OCI-M1 (cell line): ENCODE data around the gene HSD3B7.
"Not testable (repeated sequence)": the region's sequence is repeated elsewhere in the genome, so short reads cannot be mapped to it uniquely, and the experiment has no call there.

ENCODE experiments used
- DNase-seq: peaks from one replicate; lab custom pipeline; 2025; lab: John Stamatoyannopoulos, UW

HSD3B7 gene

DNA sequence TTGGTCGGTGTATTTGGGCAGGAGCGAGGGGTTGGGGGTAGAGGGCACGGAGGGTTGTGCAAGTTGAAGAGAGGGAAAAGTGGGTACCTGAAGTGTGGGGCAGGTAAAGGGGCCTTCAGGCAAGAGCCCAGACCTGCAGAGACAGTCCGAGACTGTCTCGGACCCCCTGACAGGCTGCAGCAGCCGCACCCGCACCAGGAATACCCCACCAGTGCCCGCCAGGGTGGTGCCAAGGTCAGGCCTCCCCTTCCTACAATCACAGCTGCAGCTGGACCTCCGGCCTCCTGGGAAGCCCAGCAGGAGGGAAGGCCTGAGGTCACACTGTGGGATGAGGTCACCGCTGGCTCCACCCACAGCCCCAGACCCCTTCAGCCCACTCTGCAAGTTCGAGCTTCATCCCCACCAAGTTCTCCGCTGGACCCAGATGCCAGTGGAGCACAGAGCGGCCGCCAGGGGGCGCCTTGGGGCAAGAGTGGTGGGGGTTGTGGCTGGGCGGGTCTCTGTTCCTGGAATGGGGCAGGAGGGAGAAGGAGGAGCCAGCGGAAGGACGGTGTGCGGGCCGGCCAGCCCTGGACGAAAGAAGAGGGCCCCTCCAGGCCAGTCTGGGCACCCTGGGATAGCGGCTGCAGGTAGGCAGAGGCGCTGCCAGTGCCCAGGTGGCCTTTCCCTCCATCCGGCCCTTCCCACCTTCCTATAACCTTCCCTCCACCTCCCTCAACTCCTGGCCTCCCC, at the start of gene HSD3B7:
Gene HSD3B7 (plus strand): TSS at position 539 of the 732 bp plus-strand sequence. CDS start 452 bp downstream, outside the sequence.
- DNase-seq = peak; percentile 93

DNA sequence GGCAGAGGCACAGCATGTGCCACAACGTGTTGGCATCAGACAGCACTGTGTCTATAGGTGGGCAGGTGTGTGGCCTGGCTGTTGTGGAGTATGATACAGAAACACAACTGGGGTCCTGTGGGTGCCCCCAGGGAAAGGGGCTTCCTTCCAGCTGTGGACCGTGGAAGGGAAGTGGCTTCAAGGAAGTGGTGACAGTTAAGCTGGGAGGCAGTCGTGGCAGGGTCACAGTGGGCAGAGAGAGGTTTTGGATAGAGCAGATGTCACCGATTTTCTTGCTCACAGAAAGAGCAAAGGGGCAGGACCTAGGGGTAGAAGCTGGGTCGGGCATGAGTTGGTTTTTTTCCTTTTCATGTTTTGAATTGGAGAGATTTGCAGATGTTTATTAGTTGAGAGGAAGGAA, 47.3 kb upstream of the HSD3B7 start:
- DNase-seq = no peak

DNA sequence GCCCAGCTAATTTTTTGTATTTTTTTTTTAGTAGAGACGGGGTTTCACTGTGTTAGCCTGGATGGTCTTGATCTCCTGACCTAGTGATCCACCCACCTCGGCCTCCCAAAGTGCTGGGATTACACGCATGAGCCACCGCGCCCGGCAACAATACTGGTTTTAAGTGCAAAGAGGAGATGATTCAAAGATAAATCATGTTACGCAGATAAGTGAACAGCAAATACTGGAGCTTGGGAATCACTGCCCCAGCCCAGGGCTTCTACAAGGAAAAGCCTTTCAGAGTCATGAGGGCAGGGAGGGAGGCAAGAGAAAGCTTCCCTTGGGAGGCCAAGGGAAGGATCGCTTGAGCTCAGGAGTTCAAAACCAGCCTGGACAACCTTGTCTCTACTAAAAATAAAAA, 45.4 kb upstream of the HSD3B7 start:
- DNase-seq = not testable (repeated sequence)

DNA sequence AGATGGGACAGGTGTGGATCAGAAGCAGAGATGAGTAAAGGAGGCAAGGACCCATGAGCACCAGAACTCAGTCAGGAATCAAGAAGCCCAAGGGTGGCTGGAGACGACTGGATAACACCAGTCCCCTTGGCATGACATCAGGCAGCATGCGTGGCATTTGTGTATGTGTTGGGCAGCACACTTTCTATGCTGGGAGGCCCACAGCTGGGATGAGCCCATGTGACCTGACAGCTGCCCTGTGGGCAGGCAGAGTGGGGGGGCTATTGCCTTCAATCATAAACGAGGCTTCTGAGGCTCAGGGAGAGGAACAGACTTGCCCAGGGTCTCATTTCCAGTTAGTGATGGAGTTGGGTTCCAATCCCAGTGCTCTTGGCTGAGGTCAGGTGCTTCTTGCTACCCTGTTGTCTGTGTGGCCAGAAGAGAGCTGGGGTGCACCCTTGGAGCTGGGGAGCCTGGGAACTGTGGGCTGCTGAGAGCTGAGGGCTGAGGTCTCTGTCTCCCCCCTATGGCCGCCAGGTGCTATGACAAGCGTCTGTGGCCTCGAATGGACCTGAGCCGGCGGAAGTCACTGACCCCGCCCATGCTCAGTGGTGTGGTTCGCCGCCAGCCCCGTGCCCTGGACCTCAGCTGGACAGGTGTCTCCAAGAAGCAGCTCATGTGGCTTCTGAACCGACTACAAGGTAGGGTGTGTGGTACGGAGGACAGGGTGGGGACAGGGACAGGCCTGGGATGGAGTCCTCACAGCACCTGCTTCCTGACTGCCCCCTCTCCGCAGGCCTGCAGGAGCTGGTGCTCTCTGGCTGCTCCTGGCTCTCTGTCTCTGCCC, 43.2 kb upstream of the HSD3B7 start:
- peak; percentile 86 for DNase-seq

DNA sequence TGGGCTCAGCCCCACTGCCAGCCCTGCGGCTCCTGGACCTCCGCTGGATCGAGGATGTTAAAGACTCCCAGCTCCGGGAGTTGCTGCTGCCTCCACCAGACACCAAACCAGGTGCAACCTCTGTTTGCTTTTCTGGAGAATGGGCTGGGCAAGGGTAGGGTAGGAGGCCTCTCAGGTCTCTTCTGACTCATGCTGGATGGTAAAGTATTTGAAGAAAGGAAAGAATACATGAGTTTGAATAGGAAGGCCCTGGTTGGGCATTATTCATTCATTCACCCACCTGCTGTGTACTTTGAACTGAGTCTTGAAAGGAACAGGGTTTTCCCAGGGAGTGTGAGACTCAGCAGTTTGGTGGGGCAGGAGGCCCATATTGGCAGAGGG, 42.6 kb upstream of the HSD3B7 start:
- DNase-seq = no peak

DNA sequence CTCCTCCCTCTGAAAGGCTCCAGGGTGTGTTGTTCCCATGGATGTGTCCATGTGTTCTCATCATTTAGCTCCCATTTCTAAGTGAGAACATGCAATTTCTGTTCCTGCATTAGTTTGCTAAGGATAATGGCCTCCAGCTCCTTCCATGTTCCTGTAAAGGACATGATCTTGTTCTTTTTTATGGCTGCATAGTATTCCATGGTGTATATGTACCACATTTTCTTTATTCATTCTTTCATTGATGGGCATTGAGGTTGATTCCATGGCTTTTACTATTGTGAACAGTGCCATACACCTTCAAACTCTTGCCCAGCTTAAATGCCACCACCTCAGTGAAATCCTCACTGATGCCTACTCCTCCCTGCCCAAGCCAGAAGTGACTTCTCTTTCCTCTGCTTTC, 40.7 kb upstream of the HSD3B7 start:
- DNase-seq = no peak

DNA sequence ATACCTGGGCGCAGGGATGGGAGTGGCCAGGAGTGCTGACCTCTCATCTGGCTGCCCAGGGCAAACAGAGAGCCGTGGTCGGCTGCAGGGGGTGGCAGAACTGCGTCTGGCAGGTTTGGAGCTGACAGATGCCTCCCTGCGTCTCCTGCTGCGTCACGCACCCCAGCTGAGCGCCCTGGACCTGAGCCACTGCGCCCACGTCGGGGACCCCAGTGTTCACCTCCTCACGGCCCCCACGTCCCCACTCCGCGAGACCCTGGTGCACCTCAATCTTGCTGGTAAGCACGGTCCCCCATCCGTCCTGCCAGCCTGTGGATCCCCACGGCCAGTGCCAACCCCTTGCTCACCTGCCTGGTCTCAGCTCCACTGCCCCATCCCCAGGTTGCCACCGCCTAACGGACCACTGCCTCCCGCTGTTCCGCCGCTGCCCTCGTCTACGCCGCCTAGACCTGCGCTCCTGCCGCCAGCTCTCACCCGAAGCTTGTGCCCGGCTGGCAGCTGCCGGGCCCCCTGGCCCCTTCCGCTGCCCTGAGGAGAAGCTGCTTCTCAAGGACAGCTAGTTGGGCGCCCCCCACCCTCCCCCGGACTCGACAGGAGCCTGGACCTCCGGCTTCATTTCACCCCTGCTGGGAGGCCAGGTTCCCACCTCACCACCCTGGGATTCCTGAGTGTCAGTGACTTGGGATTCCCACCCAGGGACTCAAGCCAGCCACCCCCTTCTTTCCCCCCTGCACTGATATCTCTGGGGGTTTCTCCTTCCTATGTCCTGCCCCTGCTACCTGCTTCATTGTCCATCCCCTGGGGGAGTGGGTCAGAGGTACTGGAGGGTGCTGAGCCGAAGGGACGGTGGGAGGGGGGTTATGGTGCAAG, 38.1 kb upstream of the HSD3B7 start:
- DNase-seq = no peak

DNA sequence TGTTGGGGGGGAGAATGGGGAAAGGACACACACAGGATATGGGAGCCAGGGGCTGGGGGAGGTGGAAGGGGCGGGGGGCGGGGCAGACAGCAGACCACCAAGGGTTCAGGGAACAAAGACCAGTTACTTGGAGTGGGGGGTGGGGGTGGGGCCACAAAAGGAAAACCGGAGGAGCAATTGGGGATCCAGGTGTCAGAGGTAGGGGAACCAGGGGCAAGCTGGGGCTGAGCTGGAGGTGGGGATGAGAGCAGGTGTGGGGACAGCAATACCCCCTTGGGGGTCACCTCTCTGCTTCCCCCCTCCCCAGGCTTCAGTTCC, 37.5 kb upstream of the HSD3B7 start:
- no peak for DNase-seq

DNA sequence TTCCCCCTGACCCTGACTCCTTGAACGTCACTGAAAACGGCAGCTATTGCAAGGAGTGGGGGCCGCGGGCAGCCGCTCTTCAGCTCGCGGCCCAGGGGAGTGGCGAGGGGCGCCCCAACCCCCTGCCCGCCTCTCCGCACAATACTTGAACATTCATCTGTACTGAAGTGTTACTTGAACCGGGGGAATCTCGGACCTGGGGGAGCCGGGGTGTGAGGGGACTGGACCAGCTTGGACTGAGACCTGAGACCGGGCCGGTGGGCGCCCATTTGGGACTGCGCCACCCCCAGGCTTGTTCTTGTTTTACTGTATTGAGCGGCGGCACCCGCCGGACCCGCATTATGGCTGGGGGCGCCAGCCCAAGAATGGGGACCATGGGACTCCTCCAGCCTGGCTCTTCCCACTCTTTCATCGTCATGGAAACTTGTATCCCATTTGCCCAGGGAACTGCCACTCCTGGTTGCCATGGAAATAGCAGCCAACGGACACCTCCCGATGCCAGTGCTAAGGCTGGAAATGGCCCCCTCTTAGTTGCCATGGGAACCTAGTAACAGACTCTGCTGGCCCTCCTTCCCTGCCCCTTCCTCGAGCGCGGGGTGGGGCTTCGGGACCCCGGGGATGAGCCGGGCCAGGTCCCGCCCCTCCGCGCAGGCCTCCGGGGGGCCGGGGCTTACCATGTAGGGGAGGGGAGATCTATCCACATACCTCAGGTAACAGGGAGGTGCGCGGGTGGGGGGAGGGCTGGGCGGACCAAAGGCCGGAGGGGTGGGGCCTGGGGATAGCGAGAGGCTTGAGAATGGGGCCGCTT, 36.9 kb upstream of the HSD3B7 start:
- peak; percentile 50 for DNase-seq

DNA sequence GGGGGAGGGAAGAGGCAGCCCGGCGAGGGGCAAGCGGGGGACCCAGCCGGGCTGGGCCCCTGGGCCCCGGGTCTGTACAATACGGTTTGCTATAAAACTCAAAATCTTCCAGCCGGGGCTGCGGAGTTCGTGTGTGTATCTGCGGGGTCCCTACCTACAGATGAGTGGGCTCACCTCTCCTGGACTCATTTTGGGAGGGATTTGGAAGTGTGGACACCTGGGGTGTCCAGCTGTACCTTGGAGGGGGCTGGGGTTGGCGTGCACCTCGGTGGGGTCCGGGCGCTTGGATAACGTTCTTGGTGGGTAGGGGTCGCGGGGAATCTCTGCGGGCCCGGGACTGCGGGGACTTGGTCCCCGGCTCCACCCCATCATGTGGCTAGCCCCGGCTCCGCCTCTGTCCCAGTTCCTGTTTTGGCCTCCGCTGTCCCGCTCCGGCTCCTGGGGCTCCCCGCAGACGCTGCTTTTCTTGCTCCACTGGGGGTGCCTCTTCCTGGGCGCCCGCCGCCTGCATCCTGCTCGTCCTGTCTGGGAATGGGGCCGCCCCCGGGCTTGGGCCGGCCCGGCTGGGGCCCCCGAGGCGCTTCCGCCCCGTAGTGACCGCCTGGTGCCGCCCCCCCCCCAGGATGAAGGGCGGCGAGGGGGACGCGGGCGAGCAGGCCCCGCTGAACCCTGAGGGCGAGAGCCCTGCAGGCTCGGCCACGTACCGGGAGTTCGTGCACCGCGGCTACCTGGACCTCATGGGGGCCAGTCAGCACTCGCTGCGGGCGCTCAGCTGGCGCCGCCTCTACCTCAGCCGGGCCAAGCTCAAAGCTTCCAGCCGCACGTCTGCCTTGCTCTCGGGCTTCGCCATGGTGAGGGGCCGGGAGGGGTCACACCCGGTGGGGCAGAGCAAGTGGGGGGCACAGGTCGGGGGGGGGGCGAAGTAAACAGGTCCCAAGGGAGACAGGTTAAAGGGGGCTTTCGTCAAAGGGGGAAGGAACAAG, 36.0 kb upstream of the HSD3B7 start, which contains the start of gene ORAI3:
Gene ORAI3 (plus strand): TSS at position 402 of the 983 bp plus-strand sequence. CDS start 222 bp downstream, at position 624.
- peak; percentile 88 for DNase-seq

DNA sequence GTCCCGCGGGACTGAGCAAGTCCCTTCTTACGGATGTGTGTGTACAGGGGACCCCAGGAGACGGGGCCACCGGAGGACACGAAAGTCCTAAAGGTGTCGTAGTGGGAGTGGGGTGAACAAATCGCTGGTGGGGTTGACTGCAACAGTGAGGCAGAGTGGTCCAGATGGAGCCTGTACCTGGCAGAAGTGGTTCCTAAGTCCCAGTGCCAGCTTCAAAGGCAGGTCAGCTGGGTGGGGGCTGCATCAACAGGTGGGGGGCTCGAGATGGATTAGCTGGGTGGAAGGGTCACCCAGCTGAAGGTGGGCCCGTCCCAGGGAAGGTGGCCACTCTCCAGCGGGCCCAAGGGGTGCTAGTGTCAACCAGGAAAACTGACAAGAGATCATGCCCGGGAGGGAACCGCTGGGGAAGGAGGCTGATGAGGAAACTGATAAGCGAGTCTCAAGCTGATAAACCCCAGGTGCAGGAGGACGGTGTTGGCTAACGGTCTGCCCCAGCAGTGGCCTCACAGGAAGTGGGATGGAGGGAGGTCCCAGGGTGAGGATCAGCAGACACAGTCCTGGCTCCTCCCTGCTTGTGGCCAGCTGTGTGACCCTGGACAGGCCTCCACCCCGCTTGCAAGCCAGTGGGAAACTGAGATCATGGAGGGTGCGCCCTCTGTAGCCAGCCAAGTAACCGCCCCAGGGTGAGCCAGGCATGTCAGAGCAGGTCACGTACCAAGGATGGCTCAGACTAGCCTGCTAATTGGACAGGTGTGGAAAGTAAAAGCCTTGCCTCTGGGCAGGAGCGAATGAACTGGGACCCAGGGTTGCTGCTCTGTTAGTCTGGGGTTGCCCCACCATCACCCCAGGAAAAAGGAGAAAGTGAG, 35.1 kb upstream of the HSD3B7 start:
- DNase-seq = peak; percentile 94

DNA sequence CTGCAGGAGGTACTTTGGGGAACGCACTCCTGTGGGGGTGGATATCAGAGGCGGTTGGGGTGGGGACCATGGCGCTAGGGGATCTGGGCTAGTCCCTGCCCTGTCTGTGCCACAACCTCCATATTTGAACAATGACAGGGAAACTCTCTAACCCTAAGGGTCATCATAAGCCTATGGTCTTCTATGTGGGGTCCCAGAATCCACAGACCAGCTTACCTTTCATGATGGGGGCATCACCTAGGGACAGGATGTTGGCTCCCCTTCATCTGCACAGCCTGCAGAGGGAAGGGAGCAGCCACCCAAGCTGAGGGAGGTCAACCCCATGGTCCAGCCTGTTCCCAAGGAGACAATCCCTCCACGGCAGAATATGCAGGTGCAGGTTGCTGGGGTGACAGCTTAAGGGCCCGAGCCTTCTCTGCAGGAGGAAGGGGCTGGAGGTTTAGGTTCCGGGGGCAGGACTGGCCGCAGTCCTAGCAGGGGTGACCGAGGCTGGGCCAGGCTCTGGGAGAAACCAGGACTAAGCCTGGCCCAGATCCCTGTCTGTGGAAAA, 34.4 kb upstream of the HSD3B7 start:
- DNase-seq = no peak

DNA sequence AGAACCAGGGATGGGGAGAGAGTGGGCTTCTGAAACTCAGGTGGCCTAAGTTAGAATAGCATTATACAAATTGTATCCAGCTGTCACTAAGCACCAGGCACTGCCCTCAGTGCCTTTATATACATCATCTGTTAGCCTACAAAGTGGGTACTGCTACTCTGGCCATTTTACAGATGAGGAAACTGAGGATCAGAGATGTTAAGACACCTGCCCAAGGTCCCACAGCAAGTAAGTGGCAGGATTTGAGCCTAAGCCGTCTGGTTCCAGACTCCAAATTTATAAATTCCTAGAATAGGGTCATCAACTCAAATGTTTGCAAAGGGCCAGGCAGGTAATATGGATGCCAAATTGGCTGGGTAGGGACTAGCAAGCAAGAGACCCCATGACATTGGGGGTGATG, 33.8 kb upstream of the HSD3B7 start:
- DNase-seq = no peak

DNA sequence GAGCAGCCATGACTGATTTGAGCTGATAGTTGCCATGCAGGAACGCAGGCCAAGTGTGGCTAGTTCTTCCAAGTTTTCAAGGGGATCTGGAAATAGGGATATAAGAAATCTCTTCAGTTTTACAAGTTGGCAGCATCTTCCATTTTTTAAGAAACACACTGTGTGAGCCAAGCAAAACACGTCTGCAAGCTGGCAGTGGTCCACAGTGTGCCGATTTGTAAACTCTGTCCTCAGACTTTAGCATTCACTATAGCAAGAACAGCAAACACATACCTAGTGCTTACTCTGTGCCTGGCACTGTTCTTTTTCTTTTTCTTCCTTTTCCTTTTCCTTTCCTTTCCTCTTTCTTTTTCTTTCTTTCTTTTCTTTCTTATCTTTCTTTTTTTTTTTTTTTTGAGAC, 33.3 kb upstream of the HSD3B7 start:
- DNase-seq = no peak

DNA sequence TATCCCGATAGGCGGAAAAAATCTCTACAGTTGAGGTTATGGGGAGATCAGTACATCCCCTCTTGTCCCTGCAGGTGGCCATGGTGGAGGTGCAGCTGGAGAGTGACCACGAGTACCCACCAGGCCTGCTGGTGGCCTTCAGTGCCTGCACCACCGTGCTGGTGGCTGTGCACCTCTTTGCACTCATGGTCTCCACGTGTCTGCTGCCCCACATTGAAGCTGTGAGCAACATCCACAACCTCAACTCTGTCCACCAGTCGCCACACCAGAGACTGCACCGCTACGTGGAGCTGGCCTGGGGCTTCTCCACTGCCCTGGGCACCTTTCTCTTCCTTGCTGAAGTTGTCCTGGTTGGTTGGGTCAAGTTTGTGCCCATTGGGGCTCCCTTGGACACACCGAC, 31.9 kb upstream of the HSD3B7 start:
- DNase-seq = no peak

DNA sequence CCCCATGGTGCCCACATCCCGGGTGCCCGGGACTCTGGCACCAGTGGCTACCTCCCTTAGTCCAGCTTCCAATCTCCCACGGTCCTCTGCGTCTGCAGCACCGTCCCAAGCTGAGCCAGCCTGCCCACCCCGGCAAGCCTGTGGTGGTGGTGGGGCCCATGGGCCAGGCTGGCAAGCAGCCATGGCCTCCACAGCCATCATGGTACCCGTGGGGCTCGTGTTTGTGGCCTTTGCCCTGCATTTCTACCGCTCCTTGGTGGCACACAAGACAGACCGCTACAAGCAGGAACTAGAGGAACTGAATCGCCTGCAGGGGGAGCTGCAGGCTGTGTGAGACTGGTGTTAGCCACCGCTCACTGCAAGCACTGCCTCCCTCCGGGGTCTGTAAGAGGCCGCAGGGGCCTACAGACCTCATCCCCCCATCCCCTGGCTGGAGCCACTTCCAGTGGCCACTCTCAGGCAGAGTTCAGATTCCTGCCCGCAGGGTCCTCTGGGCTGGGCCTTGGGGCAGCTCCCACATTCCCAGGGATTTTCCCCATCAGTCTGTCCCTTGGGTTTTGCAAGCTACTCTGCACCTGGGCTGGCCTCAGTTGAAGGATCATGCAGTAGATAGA, 31.4 kb upstream of the HSD3B7 start:
- peak; percentile 94 for DNase-seq

DNA sequence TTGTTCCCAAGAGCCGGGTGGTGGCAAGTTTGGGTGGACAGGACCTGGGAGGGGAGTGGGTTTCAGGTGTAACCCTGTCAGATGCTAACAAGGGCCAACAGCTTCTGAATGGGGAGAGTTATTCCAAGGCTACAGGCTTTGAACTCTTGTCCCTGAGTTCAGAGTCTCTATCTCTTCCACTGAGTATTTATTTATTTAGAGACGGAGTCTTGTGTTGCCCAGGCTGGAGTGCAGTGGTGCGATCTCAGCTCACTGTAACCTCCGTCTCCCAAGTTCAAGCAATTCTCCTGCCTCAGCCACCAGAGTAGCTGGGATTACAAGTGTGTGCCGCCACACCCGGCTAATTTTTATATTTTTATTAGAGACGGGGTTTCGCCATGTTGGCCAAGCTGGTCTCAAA, 30.0 kb upstream of the HSD3B7 start:
- no peak for DNase-seq

DNA sequence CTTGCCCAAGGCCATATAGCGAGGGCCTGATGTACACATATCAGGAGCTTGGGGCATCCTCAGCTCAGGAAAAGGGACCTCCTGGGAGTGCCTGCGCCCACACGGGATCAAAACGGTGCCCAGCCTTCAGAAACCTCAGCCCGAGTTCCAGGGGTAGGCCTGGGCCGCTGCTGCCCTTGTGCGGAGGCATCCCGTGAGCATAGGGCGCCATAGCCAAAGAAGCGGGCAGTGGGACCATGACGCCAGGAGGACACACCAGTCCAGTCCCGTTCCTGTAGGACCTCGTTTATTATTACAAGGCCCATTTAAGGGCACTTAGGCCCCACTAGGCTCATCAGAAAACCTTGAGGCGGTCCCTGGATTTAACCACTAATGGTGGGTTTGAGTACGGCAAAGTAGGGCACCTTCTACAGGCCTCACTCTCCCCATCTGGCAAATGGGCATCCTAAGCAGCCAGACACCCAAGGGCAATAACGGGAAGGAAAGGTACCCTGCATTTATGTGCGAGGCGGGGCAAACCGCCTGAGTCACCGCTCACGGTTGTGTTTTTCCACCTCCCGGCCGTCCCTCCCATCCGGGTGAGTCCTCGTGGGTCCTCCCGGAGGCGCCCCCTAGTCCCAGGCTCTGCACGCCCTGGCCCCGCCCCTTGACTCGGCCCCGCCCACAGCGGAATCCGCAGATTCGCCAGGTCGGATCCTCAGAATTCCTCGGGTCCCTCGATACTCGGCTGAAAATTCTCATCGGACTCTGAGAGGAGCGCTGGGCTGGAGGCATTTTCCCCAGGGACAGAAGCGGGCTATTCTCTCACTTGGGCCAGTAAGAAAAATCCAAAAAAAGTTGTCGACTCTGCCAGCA, 28.2 kb upstream of the HSD3B7 start:
- DNase-seq = peak; percentile 91
